ENCODE results near the gene ASS1.

ASS1 gene

DNA sequence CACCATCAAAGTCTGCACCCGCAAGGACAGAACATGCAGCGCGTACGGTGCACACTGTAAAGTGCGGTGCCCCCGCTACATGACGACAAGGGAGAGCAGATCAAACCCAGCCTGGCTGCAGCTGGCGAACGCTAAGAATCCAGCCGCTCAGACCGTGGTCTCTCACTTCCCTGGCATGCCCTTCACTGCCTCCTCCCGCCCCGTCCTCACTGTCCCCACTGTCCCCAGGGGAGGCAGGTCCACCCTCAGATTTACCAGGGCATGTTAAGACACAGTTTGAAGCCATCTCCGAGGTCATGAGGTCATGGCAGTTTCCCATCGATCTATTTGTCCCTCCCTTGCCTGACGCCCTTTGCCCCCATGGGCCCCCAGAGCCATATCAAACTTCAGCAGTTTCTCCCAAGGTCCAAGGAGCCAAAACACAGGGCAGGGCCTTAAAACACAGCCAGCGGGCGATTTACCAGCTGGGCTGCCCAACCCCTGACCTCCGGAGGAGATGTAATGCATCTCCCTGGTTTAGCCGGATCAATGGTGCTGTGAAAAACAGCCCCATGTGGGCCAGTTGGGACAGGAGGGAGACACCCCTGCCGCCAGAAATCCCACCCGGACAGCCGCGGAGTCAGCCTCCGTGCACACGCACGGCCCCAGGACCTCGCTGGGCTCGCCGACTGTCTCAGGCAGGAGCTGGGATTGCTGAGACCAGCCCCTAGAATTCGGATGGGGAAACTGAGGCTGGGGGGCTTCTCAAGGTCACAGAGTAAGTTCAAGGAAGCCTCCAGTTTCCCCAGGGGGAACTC is 82.3 kb downstream of the ASS1 start:
- H3K27ac ChIP-seq = no peak overlapping the region
- TF ChIP-seq, protein P1, sequence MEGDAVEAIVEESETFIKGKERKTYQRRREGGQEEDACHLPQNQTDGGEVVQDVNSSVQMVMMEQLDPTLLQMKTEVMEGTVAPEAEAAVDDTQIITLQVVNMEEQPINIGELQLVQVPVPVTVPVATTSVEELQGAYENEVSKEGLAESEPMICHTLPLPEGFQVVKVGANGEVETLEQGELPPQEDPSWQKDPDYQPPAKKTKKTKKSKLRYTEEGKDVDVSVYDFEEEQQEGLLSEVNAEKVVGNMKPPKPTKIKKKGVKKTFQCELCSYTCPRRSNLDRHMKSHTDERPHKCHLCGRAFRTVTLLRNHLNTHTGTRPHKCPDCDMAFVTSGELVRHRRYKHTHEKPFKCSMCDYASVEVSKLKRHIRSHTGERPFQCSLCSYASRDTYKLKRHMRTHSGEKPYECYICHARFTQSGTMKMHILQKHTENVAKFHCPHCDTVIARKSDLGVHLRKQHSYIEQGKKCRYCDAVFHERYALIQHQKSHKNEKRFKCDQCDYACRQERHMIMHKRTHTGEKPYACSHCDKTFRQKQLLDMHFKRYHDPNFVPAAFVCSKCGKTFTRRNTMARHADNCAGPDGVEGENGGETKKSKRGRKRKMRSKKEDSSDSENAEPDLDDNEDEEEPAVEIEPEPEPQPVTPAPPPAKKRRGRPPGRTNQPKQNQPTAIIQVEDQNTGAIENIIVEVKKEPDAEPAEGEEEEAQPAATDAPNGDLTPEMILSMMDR (IDR thresholded peaks at IDR 0.05) = no peak
- no peak for TF ChIP-seq ZFX (IDR thresholded peaks at IDR 0.05; ENCODE audit: borderline replicate concordance)

DNA sequence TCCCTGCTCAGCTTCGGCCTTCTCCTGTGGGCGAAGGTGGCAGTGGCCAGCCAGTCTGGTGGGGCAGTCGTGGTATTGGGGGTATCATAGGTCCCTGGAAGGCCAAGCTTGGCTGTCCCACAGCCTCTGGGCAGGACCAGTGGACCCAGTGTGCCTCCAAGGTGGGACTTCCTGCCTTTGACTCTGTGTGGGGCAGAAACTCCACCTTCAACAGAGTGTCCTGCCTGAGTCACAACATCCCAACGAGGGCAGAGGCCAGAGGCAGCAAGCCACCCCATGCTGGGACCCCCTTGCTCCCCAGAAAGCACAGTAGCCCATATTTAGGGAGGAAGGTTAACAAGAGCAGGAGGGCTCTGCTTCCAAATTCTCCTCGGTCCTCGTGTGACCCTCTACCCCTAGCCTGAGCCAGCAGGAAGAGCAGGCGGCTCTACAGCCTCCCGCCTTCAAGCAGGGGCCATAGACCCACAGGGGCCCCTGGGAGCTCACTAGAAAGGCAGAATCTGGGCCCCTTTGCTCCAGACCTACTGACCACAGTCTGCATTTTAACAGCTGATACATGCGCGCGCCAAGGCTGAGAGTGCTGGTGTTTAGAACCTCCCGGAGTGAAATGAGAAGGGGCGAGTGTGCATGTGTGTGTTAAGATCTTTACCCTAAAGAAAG is 83.0 kb downstream of the ASS1 start:
- TF ChIP-seq, protein P1 (IDR thresholded peaks at IDR 0.05) = no peak
- no peak for TF ChIP-seq ZFX (IDR thresholded peaks at IDR 0.05; ENCODE audit: borderline replicate concordance)
- H3K27ac ChIP-seq = no peak overlapping the region

DNA sequence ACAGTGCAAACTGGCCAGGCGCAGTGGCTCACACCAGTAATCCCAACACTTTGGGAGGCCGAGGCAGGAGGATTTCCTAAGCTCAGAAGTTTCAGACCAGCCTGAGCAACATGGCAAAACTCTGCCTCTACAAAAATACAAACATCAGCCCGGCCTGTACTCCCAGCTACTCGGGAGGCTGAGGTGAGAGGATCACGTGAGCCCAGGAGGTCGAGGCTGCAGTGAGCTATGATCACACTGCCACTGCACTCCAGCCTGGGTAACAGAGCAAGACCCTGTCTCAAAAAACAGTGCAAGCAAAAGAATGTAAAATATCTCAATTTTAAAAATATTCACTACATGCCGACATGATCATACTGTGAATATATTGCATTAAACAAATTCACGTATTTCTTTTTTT is 83.9 kb downstream of the ASS1 start:
- TF ChIP-seq ZFX (IDR thresholded peaks at IDR 0.05; ENCODE audit: borderline replicate concordance) = no peak
- TF ChIP-seq, protein P1 (IDR thresholded peaks at IDR 0.05) = no peak
- no peak overlapping the region for H3K27ac ChIP-seq

DNA sequence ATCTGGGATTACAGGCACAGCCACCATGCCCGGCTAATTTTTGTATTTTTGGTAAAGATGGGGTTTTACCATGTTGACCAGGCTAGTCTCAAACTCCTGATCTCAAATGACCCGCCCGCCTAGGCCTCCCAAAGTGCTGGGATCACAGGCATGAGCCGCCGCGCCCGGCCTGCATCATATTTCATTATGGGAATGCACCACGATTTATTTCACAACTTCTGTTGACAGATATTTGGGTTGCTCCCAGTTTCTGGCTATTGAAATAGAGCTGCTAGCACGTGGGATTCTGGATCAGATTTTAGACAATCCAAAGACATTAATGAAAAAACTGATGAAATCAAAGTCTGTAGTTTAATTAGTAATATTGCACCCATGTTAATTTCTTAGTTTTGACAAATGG is 86.2 kb downstream of the ASS1 start:
- no peak for TF ChIP-seq ZFX (IDR thresholded peaks at IDR 0.05; ENCODE audit: borderline replicate concordance)
- TF ChIP-seq, protein P1 (IDR thresholded peaks at IDR 0.05) = no peak
- no peak overlapping the region for H3K27ac ChIP-seq

DNA sequence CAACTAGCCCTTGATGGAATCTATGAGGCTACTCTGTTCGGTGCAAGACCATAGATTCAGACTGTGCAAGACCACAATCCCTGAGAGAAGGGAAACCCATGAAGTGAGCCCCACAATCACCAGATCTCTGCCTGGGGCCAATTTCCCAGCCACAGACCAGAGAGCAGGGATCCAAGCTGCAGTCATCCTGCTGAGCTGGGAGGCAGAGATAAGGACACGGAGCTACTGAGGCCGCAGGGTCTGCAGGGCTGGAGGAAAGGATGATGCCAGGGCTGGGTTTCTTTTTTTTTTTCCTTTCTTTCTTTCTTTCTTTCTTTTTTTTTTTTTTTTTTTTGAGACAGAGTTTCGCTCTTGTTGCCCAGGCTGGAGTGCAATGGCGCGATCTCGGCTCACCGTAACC is 86.9 kb downstream of the ASS1 start:
- H3K27ac ChIP-seq = no peak overlapping the region
- TF ChIP-seq, protein P1 (IDR thresholded peaks at IDR 0.05) = no peak
- no peak for TF ChIP-seq ZFX (IDR thresholded peaks at IDR 0.05; ENCODE audit: borderline replicate concordance)

DNA sequence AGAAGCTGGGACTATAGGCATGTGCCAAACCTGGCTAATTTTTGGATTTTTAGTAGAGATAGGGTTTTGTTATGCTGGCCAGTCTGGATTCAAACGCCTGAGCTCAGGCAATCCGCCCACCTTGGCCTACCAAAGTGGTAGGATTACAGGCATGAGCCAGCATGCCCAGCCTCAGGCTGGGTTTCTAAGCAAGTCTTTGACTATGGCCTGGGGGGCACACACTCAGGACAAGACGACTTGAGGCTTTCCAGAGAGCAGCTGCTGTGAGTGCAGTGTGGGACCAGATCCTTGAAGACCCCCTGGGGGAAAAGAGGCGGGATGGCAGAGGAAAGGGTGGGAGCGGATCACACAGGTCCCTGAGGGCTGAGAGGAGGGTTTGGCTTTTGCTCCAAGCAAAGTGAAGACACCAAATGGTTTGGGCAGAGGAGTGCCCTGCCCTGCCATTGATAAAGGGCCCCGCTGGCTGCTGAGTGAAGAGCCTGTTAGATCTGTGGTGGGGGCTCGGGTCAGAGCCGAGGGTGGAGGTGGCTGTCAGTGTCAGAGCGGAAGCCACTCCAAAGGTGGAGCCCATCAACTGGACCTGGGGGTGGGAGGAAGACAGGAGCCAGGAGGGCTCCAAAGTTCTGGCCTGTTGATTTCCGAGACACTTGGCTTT is 87.8 kb downstream of the ASS1 start:
- TF ChIP-seq, protein P1 (IDR thresholded peaks at IDR 0.05) = no peak
- TF ChIP-seq ZFX (IDR thresholded peaks at IDR 0.05; ENCODE audit: borderline replicate concordance) = no peak
- H3K27ac ChIP-seq = no peak overlapping the region
